OCI-LY7 (cell line): ENCODE measurements around the gene PRKRIP1. TPM values are rescaled to one million over a fixed set of nuclear protein-coding genes. Genes with fewer than 3 reads are reported as not detected.

Source experiments
- BruUV-seq: library from RNA; stranded (reverse); fragments of 400-500 nt; replicated peaks from 2 replicates; lab custom pipeline; 2021; lab: Mats Ljungman, UMichigan
- CTCF ChIA-PET: fragments of 300-600 bp; sonication (Branson Sonifier 250); formaldehyde crosslinking; loops from one replicate; lab custom pipeline; 2022; ENCODE audit warnings: antibody characterized with exemption; ENCODE audit not compliant: unreplicated experiment; lab: Charles Lee
- POLR2A ChIA-PET: fragments of 300-600 bp; sonication (Branson Sonifier 250); formaldehyde crosslinking; loops from one replicate; lab custom pipeline; 2022; ENCODE audit warnings: antibody characterized with exemption; lab: Charles Lee
- DNase-seq: peaks from one replicate; pipeline ENCODE4 v3.0.0-alpha.2; 2015; ENCODE audit warnings: low spot score
- H2AFZ ChIP-seq: fragments of 200-600 bp; sonication (generic), shearing (Covaris generic); 2 replicates; pipeline ENCODE4 v1.6.1; 2014; ENCODE audit warnings: mild to moderate bottlenecking, antibody characterized with exemption, low read length, moderate library complexity
- H3K27ac ChIP-seq: fragments of 200-600 bp; sonication (generic); 2 replicates; pipeline ENCODE4 v1.5.1; 2014; ENCODE audit warnings: mixed run types, low read depth, mild to moderate bottlenecking, moderate library complexity, low read length, inconsistent platforms; ENCODE audit not compliant: poor library complexity, severe bottlenecking
- H3K36me3 ChIP-seq: fragments of 200-600 bp; sonication (generic); 2 replicates; pipeline ENCODE4 v1.6.1; 2014; ENCODE audit warnings: mild to moderate bottlenecking, antibody characterized with exemption, low read length, moderate library complexity, mixed read lengths; ENCODE audit not compliant: insufficient read depth
- H3K4me1 ChIP-seq: fragments of 200-600 bp; sonication (generic); 2 replicates; pipeline ENCODE4 v1.5.1; 2014; ENCODE audit warnings: mild to moderate bottlenecking, low read length; ENCODE audit not compliant: insufficient read depth, poor library complexity, severe bottlenecking
- H3K4me2 ChIP-seq: fragments of 200-600 bp; sonication (generic); 2 replicates; pipeline ENCODE4 v1.6.1; 2014; ENCODE audit warnings: mild to moderate bottlenecking, low read length
- H3K4me3 ChIP-seq: fragments of 200-600 bp; sonication (generic); 2 replicates; pipeline ENCODE4 v1.5.1; 2014; ENCODE audit warnings: mild to moderate bottlenecking, low read depth, low read length; ENCODE audit not compliant: poor library complexity, severe bottlenecking
- H3K79me2 ChIP-seq: fragments of 200-600 bp; sonication (generic); 2 replicates; pipeline ENCODE4 v1.6.1; 2016; ENCODE audit warnings: low read depth, mild to moderate bottlenecking, low read length, moderate library complexity, mixed read lengths; ENCODE audit not compliant: insufficient read depth
- H3K9me2 ChIP-seq: fragments of 200-600 bp; sonication (generic); 2 replicates; pipeline ENCODE4 v1.6.1; 2016; ENCODE audit warnings: mild to moderate bottlenecking, low read length, mixed read lengths; ENCODE audit not compliant: insufficient read depth
- H3K9me3 ChIP-seq: fragments of 200-600 bp; sonication (generic); 2 replicates; pipeline ENCODE4 v1.6.1; 2014; ENCODE audit warnings: mild to moderate bottlenecking, mixed run types, low read length, mixed read lengths
- H4K20me1 ChIP-seq: fragments of 200-600 bp; sonication (generic); 2 replicates; pipeline ENCODE4 v1.6.1; 2014; ENCODE audit warnings: mild to moderate bottlenecking, antibody characterized with exemption, low read length, moderate library complexity, mixed read lengths; ENCODE audit not compliant: insufficient read depth
- EZH2phosphoT487 ChIP-seq: fragments of 200-600 bp; sonication (generic); IDR thresholded peaks from 2 replicates; pipeline ENCODE4 v1.6.1; 2018; ENCODE audit warnings: low read depth, borderline replicate concordance, mild to moderate bottlenecking, mixed run types, antibody characterized with exemption, low read length, moderate library complexity, mixed read lengths
- intact Hi-C: fragments of 100-400 bp; cut with micrococcal nuclease; formaldehyde crosslinking; loops from one replicate; pipeline ENCODE4 v1.10.0; 2022; ENCODE audit not compliant: unreplicated experiment
- total RNA-seq, 2 experiments: library from RNA; depleted of rRNA in 1 of 2; stranded (reverse); fragments of >200 nt in 1 of 2; shearing (Covaris generic) in 1 of 2; gene quantifications; 2 replicates each; pipeline ENCODE4 v1.2.3, GENCODE V29; 2014 to 2022
- TF ChIP-seq, protein P1 (sequence below): fragments of 200-600 bp; sonication (generic); conservative IDR thresholded peaks from 2 replicates; pipeline ENCODE4 v1.5.1; 2014; ENCODE audit warnings: mild to moderate bottlenecking, antibody characterized with exemption, low read length, moderate library complexity, mixed read lengths

Gene PRKRIP1
- total RNA-seq, 2 experiments from 2014 or later, result 47.1 to 48.2 TPM

DNA sequence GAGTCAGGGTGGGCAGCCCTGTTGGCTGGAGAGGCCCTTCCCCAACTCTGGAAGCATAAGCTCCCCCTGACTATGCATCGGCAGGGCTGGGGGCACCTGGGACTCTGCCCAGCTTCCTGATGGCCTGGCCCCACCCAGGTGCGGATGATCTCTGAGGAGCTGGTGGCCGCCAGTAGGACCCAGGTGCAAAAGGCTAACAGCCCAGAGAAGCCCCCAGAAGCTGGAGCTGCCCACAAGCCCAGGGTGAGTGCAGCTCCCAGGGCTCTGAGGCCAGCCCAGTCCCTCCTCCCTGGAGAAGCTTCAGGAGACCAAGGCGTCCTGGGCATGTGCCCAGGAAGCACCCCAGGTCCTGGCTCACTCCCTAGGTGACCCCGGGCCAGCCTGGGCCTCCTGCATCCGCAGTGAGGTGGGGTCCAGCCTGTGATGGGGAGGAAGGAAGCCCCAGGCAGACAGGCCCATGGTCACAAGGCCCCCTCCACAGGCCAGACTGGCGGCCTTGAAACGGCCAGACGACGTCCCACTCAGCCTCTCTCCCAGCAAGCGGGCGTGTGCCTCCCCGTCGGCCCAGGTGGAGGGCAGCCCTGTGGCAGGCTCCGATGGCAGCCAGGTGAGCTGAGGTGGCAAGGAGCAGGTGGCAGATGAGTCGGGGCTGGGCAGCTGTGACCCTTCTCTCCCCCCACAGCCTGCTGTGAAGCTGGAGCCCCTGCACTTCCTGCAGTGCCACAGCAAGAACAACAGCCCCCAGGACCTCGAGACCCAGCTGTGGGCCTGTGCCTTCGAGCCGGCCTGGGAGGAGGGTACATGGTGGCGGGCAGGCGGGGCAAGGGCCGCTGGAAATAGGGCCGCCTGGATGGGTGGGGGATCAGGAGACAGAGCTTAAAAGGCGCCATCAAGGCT lies 71.7 kb downstream of the PRKRIP1 start:
- no peak for DNase-seq
- H3K9me2 ChIP-seq, result no peaks in the 10 kb centered on the region
- TF ChIP-seq, protein P1, sequence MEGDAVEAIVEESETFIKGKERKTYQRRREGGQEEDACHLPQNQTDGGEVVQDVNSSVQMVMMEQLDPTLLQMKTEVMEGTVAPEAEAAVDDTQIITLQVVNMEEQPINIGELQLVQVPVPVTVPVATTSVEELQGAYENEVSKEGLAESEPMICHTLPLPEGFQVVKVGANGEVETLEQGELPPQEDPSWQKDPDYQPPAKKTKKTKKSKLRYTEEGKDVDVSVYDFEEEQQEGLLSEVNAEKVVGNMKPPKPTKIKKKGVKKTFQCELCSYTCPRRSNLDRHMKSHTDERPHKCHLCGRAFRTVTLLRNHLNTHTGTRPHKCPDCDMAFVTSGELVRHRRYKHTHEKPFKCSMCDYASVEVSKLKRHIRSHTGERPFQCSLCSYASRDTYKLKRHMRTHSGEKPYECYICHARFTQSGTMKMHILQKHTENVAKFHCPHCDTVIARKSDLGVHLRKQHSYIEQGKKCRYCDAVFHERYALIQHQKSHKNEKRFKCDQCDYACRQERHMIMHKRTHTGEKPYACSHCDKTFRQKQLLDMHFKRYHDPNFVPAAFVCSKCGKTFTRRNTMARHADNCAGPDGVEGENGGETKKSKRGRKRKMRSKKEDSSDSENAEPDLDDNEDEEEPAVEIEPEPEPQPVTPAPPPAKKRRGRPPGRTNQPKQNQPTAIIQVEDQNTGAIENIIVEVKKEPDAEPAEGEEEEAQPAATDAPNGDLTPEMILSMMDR, result no peak
- TF ChIP-seq EZH2phosphoT487, result no peak
- intact Hi-C loops, result loop anchor here (5.0 kb wide), 1 partner anchor 181 kb away; the partner anchor contains the start of gene SH2B2
- H4K20me1 ChIP-seq, result no peaks in the 10 kb centered on the region
- ChIA-PET POLR2A (no interaction called here), CTCF (interaction anchor here (0.5 to 1.0 kb wide), 3 partner anchors 25 to 64 kb away, joined by 3 to 7 read pairs (median 3); no protein-coding TSS in a partner anchor)
- H2AFZ ChIP-seq, result no peak overlapping the region
- no peak overlapping the region for H3K27ac ChIP-seq
- no TSS peak for BruUV-seq
- no peaks in the 10 kb centered on the region for H3K9me3 ChIP-seq
- H3K4me2 ChIP-seq, result no peak overlapping the region
- H3K4me1 ChIP-seq, result peaks cover 20% of the 10 kb centered on the region
- H3K36me3 ChIP-seq, result peaks cover 47% of the 10 kb centered on the region
- peaks cover 17% of the 10 kb centered on the region; the same call in 1 of the 2 replicates for H3K79me2 ChIP-seq
- H3K4me3 ChIP-seq, result no peak overlapping the region

GRCh38 chr7:102468478-102469350 lies 72.6 kb downstream of the PRKRIP1 start:
- no peak overlapping the region for H3K4me2 ChIP-seq
- no TSS peak for BruUV-seq
- no peaks in the 10 kb centered on the region for H4K20me1 ChIP-seq
- ChIA-PET CTCF (no interaction called here), POLR2A (no interaction called here)
- no peaks in the 10 kb centered on the region for H3K9me2 ChIP-seq
- H3K9me3 ChIP-seq, result no peaks in the 10 kb centered on the region
- intact Hi-C loops, result loop anchor here (5.0 kb wide), 1 partner anchor 181 kb away; the partner anchor contains the start of gene SH2B2
- no peak for DNase-seq
- peaks cover 16% of the 10 kb centered on the region for H3K4me1 ChIP-seq
- TF ChIP-seq, protein P1, result no peak
- no peak for TF ChIP-seq EZH2phosphoT487
- H2AFZ ChIP-seq, result no peak overlapping the region
- peaks cover 12% of the 10 kb centered on the region; the same call in 1 of the 2 replicates for H3K79me2 ChIP-seq
- H3K4me3 ChIP-seq, result no peak overlapping the region
- H3K36me3 ChIP-seq, result peaks cover 56% of the 10 kb centered on the region
- H3K27ac ChIP-seq, result no peak overlapping the region
